GM19238 (cell line): ENCODE data around the gene NSDHL.
"Not testable (repeated sequence)": the region's sequence is repeated elsewhere in the genome, so short reads cannot be mapped to it uniquely, and the experiment has no call there.

Experiments
- DNase-seq: peaks from one replicate; pipeline ENCODE4 v3.0.0; 2011; ENCODE audit warnings: low spot score; ENCODE audit not compliant: insufficient read length

The NSDHL gene

DNA sequence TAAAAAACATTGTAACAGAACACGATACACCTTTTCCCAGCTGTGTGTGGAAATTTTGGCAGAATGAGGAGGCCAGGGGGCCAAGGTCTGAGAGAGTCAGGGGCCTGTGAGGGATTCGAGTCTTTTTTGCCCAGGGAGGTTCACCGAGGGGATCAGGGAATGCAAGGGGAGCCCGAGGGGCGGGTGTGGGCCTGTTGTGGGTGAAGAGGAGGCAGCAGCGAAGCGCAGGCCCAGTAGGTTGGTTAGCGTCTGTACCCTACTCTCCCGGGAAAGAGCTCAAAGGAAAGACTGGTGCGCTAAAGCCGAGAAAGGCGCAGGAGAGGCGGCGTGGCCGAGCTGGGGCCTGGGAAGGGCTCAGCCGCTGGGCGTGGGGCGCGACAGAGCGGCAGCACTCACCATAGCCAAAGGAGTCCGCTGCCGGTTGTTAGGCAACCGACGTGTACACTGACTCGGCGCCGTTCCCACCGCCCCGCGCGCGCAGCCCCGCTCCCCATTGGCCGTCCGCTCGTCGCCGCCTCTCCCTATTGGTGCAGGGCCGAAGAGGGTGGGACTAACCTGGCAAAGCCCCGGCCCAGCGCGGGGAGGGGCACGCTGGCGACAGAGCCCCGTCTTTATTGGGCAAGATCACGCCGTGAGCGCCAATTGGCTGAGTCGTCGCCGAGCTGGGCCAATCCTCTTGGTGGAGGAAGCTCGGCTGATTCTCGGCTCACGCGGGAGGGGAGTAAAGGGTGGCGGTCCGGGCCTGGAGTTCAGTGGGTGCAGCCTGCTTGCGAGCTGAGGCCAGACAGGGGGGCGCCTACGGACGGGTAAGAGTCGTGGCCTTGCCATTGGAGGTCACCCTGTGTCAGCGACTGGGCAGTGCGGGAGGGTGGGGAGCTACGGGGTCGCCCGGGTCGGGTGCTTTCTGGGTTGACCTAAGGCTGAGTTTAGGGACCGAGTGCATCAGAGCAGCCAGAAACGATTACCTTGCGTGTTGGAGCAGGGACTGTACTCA lies at the start of gene NSDHL, which contains the start of gene CETN2:
Gene NSDHL (plus strand): TSS at position 752 of the 994 bp plus-strand sequence. CDS start 15,262 bp downstream, outside the sequence.
Gene CETN2 (minus strand): TSS at position 446 of the 994 bp plus-strand sequence. CDS start 47 bp downstream, at position 399.
- peak; percentile 92 for DNase-seq

DNA sequence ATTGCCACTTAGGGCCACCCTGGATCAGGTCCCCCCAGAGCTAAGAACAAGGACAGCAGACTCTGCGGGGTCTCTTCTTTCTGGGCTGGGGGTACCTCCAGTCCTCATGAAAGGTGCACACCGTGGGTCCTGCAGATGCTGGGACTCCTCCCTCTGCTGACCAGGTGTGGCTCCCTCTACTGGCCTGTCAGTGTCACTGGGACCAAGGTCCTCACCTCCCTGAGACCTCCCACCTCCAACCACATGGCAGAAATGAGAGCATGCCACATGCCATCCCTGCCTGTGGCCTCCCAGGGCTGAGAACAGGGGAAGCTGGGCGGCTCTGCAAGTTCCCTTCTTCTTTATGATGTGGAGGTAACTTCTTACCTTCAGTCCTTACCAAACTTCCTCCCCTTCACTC lies 43.8 kb upstream of the NSDHL start:
- not testable (repeated sequence) for DNase-seq

DNA sequence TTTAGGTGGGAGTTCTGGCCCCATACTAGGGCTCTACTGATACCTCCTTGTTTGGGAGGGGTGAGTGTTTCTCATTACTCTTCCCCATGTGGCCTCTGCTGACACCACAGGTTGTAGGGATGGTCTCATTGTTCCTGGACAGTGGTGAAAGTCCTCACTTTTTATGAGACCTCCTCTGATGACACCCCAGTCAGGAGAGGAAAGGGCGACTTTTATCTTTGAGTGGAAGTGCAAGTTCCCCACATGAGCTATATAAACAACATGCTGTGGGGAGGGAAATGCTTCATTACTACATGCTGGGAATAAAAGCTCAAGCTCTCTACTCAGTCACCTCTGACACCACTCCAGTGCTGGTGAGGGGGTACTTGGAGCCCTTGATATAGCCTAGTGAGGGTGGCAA lies 31.9 kb upstream of the NSDHL start:
- no peak for DNase-seq

DNA sequence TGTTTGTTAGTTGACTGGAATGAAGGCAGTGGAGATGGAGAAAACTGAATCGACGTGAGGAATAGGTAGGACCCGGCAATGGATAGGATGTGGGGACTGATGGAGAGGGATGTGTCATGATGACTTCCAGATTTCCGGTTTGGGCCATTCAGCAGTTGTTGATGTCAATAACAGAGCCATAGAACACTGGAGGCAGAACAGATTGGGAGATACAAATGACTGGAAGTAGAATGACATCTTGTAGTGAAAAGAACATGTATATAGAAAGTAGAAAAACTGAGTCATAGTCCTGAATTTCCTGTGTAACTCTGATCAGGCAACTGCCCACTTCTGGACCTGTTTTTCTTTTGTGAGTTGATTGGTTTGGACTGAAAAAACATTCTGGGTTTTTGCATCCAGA lies 24.8 kb upstream of the NSDHL start:
- DNase-seq, result no peak

DNA sequence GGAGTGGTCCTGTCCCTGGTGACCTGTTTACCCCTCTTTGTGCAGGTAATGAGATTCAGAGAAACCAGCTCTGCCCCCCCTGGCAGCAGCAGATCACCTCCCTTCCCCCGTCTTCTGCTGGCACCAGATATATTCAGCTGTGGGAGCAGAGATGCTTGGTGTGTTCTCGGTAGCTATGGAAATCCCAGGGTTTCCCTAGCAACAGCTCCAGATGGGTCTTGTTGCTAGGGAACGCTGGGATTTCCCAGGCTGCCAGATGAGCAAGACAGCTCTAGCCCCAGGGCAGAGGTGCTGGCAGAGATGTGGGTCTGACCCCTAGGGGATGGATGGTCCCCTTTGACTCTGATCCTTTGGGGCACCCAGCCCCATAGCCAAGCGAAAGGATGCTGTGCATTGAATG lies 20.5 kb upstream of the NSDHL start:
- no peak for DNase-seq

DNA sequence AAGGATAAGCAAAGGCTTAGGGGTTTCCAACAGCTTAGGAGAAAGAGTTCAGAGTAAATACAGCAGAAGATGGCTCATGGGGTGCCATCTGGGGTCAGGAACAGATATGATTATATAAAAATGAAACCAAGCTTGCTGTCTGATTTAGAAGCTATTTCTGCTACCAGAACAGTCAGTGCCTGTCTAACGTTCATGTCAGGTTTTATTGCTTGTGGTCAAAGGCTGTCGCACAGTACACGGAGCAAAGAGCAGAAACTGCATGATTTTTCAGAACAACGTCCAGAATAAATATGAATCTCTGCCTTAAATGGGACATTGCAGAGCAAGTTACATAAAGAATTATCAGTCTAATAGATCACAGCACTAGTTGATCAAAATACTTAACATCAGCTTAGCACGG lies 17.7 kb upstream of the NSDHL start:
- no peak for DNase-seq

DNA sequence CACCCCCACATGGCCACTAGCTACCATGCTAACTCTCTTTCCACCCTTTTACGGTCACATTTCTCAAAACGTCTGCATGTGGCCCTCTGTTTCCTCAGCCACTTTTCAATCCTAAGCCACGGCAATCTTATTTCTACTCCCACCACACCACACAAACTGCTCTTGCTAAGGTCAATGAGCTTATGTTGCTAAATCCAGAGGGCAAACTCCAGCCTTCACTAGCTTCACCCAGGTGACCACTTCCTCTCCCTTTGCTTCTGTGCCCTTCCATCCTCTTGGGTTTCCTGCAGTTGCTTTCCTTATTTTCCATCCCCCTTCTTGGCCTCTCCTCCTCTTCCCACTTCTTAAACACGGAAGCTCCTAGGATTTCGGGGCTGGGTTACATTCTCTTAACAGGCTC lies 16.8 kb upstream of the NSDHL start:
- no peak for DNase-seq

DNA sequence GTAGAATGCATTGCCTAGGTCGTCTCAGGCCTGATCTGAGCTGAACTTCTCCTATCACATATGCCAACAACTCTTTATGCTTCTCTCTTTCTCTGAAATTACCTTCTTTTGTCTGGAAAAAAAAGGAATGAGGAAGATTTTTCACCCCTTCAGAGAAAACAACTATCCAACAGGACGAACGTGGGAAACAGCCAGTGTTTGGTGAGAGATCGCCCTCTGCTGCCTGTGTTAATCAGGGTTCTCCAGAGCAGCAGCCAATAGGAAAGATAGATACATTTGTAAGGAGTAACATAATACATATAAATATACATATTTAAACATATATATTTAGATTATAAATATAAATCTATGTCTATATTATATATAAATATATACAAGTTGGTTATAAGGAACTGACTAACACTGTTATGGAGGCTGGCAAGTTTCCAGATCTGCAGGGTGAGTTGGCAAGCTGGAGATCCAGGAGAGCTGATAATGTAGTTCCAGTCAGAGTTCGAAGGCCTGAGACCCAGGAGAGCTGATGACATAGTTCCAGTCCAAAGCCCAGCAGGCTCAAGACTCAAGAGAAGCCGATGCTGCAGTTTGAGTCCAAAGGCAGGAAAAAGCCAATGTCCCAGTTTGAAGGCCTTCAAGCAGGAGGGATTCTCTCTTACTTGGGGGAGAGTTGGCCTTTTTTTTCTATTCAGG lies 13.6 kb upstream of the NSDHL start:
- no peak for DNase-seq

DNA sequence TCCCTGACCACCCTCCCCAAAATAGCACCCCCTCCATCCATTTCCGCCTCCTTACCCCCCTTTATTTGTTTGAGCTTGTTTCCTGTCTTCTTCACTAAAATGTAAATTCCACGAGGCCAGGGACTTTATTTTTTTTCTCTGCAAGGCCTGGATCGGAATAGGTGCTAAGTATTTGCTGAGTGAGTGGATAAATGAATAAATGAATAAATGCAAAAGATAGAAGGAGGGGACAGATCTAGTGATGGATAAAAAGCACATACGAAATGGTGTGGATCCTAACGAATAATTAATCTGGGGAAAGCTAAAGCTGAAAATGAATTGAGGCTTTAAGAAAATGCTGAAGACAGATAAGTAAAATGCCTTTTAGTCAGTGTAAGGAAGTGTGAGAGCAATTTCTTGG lies 12.5 kb upstream of the NSDHL start:
- DNase-seq, result no peak

DNA sequence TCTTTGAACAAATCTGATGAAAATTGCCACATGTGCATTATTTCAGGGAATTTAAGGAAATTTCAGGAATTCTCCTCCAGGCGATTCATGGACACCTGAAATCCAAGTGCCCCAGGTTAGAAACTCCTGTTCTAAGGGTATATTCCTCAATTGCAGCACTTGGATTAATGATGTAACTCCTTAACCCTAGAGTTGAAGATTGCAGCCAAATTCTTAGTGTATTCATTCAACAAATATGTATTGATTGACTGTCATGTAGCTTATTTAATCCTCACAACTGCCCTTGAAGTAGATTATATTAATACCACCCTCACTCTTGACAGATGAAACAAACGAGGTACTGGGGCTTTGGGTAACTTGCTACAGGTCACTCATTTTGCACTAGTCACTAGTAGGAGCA lies 11.6 kb upstream of the NSDHL start:
- no peak for DNase-seq

DNA sequence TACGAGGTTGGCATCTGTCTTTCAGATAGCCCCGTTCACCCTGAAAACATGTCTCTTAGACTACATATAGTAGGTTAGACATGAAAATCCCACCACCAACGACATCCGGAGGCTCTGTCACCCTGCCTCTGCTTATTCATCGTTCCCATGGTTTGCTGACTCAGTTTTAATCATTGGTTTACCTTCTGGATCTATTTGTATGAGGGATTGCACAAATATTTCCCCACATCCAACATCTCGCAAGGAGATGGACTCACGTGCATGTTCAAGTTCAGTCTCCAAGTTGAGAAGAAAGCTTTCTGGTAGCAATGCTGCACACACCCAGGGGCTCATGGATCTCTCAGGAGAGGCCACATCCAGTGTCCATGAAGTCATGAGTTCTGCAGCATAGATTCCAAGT lies 11.1 kb upstream of the NSDHL start:
- no peak for DNase-seq

DNA sequence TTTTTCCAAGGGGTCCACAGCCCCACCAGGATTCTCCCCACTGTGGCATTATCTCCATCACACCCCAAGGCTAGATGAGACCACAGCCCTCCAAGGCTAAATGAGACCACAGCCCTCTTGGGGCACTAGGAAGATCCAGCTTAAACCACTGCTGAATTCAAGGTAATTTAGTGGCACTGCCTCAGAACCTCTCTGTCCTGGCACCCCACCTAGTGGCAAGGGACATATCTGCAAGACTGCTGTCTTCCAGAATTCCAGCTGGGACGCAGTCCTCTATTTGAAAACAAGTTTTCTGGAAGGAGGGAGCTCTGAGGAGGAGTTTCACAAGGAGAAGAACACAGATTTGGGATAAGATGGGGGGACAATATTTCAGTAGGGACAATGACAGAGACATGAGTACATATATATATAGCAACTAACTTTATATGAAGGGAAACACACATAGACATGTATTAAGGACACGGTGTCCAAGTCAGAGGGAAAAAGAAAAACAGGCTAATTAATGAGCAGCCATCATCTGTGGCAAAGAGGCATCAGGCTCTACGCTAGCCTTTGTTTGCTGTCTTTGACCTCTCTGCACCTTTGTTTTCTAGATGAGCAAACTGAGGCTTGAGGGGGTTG lies 9.6 kb upstream of the NSDHL start:
- DNase-seq, result no peak

DNA sequence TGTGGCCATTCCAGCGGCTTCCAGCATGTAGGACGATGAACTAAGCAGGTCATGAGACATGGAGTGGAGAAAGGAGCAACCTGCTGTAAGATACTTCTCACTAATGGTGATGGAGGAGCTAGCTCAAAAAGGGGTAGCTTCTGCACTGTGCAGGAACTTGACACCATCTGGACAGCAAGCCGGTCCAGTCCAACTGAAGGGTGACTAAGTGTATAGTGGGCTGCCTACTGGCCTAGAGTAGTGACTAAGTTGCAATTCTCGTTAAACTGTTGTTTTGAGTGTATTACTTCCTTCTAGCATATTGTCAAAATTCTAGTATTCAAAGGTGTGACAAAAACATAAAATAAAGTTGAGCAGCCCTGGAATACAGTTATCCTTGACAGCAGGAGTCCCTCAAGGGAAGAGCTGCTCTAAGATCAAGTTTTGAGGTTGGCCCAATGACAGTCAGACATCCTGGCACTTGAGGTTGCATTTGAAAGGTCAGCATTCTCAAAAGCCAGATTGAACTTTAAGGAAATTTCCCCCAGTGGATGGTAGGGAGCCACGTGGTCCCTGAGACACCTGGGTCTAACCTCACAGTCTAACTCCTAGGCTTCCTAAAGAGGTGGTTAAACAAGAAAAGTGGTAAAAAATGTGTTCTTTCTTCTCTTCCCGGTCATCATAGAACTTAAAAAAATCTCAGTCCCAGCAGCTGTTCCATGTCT lies 8.3 kb upstream of the NSDHL start:
- DNase-seq, result no peak

DNA sequence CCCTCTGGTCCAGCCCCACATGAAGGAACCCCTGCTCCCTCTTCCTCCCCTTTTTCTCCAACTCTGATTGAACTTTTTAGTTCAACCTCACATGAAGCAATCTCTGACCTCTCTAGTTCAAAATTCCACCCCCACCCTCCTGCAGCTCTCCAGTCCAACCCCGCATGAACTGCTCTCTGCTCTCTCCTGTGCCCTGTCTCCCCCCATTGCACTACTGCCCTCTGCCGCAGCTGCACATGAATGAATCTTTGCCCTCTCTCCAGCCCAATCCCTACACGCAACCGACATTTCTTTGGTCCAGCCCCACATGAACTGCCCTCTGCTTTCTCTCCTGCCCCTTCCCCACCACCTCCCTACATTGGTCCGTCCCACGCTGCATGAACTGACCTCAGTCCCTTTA lies 7.2 kb upstream of the NSDHL start:
- no peak for DNase-seq

DNA sequence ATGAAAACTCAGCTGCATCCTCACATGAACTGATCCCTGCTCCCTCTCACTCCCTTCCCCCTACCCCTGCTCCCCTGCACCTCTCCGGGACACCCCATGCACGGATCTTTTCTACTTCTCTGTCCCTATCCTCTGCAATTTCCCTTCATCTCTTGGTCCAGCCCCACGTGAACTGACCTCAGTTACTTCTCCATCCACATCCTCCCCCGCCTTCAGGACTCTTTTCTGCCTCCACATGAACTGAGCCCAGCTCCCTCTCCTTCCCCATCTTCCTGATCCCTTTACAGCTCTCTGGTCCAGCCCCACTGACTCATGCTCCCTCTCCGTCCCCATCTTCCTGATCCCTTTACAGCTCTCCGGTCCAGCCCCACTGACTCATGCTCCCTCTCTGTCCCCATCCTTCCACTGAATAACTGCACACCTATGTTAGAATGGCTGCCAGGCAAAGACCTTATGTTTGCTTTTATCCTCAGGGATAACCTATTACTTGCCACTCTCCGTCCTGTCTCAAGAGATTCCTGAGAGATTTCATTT lies 6.0 kb upstream of the NSDHL start:
- DNase-seq, result no peak

DNA sequence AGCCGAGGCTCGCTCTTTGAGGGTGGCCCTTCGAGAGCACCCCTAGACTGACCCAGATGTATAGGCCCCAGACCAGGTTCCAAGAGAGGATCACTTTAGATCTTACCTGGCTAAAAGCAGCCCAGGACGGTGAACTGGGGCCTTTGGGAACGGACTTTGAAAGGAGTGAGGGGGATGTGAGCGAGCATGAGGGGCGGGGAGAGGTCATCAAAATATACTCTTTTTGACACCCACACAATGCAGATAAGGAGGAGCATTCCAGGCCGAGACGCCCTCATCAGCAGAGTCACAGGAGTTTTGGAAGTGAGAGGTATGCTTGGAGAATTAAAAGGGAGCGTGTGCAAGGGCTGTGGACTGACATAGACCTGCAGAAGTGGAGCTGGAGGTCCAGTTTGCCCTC lies 528 bp downstream of the NSDHL start:
- no peak for DNase-seq

DNA sequence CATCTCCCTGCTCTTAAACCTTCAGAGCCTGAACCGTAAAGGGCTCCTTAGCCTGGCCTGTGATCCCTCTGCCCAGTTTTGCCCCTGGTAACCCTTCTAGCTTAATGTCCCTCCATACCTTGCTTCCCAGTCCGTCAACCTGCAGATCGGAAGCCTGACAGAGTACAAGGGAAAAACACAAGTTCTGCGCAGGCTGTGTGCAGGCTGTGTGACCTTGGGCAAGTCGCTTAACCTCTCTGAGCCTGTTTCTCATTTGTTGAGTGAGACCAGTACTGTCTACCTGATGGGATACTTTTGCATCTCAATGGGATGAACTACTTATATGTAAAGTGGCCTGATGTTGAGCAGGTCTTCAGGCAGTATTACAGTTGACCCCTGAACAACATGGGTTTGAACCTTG lies 1.7 kb downstream of the NSDHL start:
- no peak for DNase-seq

DNA sequence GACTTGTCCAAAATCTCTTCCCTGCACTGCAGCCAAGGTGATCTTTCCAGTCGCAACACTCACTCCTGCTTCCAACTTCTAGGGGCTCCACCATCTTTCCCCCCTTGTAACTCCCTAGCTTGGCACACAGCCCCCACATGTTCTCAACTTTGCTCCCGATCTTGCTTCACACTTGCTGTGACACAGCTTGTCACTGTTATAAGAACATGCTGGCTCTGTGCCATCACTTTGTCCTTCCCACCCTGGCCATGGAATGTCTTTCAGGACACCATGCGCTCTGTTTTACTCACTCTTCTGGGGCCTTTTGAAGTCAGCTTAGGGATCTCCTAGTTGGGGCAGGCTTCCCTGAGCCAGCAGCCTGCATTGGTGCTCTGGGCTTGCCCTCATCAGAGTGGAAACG lies 2.5 kb downstream of the NSDHL start:
- no peak for DNase-seq

DNA sequence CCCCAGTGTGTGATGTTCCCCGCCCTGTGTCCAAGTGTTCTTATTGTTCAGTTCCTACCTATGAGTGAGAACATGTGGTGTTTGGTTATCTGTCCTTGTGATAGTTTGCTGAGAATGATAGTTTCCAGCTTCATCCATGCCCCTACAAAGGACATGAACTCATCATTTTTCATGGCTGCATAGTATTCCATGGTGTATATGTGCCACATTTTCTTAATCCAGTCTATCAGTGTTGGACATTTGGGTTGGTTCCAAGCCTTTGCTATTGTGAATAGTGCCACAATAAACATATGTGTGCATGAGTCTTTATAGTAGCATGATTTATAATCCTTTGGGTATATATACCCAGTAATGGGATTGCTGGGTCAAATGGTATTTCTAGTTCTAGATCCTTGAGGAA lies 4.6 kb downstream of the NSDHL start:
- not testable (repeated sequence) for DNase-seq

DNA sequence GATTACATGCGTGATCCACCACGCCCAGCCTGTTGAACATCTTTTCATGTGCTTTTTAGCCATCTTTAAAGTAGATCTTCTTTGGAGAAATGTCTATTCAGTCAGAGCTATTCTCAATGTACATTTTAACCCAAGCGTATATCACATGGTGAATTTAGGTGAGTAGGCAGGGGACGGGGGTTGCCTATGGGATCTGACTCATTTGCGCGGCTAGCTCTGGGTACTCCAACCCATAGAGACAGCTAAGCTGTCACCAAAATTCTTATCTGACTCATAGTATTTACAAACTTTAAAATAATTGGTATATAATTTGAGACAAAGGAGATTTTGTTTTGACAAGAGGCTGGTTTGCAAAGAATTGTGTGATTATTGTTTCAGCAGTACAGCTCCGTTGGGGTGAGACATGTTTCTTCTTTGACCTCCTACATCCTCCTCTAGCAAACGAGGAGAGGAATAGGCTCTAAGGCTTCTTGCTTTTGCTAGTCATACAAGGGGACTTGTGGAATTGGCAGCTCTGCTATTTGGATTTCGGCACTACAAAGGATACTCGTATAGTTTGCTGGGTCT lies 12.0 kb downstream of the NSDHL start:
- DNase-seq, result no peak

DNA sequence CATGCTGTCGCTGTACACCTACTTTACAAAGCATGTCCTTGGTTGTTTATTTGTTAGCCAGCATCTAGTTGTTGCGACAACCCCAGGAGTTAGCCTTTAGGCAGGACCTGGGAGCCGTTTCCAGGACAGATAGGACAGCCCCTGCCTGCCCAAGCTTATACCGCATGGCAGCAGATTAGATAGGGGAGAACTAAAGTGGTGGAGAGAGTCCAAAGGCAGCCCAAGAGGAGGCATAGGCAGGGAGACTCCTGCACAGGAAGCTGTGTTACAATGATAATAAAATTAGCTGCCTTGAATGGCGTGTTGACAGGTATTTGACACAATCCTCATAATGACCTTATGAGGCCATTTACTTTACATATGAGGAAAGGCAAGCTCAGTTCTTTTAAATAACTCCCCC lies 13.0 kb downstream of the NSDHL start:
- no peak for DNase-seq
